CD4-positive, alpha-beta T cell treated with Interleukin-12 subunit alpha and Interleukin-12 subunit beta, for 1 hour (primary cell): ENCODE data around the gene SLC22A4.

Experiments
- DNase-seq: peaks from one replicate; pipeline ENCODE4 v3.0.0-alpha.2; 2020

Gene SLC22A4

DNA sequence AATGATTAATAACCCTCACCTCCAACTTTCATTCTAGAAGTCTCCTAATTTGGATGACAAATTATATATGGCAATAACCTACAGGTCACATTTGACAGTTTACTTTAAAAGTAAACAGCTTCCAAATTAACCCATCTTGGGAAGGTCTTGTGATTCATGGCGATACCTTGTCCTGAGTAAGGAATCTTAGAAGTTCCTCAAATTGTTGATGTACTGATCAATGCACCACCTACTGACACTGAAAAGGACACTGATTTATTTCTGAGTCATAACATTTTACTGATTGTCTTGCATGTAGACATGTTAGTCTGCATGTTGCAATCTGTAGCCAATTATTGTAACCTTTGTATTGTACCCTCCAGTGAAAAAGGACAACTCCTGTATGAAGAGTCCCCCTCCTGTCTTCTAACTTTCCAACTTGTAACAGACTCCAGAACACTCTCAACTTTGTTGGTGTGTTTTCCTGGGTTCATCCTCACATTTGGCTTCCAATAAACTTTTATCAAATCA, 59.3 kb downstream of the SLC22A4 start:
- no peak for DNase-seq

DNA sequence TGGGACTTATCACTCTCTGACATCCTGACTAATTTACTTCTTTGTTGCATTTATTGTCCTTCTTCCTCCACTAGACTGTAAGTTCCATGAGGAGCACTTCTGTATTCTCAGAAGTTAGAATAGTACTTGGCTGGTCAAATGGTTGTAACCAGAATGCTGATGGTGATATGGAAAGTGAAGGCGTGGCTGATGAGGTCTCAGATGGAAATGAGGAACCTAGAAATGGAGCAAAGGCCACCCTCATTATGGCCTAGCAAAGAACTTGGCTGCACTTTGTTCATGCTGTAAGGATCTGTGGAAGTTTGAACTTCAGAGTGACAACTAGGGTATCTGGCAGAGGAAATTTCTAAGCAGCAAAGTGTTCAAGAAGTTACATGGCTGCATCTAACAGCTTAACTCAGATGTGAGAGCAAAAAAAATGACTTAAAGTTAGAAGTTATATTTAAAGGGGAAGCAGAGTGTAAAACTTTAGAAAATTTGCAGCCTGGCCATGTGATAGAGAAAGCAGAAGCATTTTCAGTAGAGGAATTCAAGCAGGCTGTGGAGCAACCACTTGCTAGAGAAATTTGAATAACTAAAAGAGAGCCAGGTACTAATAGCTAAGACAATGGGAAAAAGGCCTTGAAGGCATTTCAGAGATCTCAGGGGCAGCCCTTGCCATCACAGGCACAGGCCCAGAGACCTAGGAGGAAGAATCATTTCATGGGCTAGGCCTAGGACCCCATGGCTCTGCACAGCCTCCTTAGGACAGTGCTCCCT, 60.4 kb downstream of the SLC22A4 start:
- DNase-seq = no peak

DNA sequence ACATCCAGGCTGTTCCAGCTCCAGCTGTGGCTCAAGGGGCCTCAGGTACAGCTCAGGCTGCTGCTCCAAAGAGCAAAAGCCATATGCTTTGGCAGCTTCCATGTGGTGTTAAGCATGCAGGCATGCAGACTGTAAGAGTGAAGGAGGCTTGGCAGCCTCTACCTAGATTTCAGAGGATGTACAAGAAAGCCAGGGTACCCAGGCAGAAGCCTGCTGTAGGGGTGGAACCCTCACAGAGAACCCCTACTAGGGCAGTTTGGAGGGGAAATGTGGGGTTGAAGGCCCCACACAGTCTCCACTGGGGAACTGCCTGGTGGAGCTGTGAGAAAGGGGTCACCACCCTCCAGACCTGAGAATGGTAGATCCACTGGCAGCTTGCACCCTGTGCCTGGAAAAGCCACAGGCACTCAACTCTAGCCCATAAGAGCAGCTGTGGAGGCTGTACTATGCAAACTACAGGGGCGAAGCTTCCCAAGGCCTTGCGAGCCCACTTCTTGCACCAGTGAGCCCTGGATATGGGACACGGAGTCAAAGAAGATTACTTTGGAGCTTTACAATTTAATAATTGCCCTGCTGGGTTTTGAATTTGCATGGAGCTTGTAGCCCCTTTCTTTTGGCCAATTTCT, 61.1 kb downstream of the SLC22A4 start:
- DNase-seq = no peak

DNA sequence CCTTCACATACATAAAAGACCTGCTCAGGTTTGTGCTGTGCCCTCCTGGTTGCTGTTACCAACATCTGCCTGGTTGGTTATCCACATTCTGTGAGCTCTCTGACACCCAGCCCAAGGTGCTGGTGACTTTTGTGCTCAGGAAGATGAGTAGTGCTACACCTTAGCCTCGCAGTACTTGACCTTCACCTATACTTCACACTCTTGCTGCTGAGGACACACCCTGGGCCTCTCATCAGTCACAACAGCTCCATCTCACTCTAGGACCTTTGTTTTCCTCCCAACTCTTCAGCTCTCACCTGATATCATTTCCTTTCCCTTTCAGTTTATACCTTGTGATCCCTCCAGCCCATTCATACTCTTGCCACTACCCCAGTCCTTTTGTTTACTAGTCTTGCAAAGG, 64.6 kb downstream of the SLC22A4 start:
- no peak for DNase-seq

DNA sequence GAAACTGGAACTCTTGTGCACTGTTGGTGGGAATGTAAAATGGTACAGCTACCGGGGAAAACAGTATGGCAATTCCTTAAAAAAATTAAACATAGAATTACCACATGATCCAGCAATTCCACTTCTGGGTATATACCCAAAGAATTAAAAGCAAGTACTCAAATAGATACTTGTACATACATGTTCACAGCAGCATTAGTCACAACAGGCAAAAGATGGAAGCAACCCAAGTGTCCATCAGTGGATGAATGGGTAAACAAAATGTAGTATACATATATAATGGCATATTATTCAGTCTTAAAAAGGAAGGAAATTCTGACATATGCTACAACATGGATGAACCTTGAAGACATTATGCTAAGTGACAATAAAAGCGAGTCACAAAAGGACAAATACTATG, 67.9 kb downstream of the SLC22A4 start:
- DNase-seq = no peak

DNA sequence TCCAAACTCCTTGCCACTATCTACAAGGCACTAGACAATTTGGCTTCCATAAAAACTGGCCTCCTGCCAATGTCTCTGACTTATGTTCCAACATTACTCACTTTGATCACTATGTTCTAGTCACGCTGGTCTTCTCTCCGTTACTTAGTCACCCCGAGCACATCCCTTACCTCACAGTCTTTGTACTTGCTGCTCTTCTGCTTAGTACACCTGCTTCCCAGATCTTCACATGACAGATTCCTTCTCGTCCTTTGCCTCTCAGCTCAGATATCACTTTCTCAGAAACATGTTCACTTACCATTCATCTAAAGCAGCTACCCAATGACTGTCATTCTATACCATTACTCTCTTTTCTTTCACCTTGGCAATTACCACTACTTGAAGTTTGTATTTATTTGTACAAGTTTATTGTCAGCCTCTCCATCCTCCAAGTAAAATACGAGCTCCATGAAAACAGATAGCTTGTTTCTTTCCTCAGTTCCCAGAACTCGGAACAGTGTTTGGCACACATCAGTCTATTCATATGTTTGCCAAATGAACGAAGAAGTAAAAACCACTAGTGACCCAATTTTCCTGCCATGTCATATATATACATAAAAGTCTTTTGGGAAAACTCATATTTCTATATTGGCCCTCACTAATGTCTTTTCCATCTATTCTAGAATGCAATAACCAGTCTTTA, 69.4 kb downstream of the SLC22A4 start:
- DNase-seq = no peak

DNA sequence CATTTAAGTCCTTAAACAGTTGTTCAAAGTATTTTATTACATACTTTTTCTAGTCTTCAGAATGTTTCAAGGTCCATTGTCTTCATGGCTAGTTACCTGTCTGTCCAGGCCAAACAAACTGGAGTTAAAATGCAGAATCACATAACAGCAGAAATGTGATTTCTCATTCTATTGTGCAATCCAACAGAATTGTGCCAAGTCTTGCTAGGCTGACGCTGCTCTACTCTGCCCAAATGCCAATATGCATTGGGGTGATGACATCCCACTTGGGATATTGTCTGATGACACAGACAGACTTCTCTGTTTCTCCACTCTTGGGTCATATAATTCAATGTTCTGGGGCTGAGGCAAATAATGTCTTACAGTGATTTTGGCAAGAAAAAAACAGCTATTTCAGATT, 70.1 kb downstream of the SLC22A4 start:
- DNase-seq = no peak

DNA sequence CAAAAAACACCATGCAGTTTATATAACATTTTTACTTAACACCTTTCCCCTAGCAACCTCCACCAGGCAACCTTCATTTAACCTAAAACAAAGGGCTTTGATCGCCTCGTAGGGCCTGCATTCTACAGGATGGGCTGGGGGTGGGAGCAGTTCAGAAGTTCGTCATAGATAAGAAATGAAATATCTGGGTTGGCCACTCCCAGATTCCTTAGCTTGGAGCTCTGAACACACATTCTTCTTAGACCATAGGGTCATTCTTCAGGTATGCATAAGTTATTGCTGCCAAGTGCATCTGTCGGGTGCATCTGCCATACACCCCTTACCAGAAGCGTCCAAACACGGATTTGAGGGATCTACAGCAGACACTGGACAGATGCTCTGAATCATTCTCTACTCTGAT, 71.0 kb downstream of the SLC22A4 start:
- no peak for DNase-seq

DNA sequence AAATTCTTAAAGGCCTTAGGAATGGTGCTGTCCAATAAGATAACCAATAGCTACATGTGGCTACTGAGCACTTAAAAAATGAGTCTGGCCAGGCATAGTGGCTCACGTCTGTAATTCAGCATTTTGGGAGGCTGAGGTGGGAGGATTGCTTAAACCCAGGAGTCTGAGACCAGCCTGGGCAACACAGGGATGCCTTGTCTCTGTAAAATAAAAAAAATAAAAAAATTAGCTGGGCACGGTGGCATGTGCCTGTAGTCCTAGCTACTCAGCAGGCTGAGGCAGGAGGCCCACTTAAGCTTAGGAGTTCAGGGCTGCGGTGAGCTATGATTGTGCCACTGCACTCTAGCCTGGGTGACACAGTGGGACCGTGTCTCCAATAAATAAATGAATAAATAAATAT, 74.0 kb downstream of the SLC22A4 start:
- no peak for DNase-seq

DNA sequence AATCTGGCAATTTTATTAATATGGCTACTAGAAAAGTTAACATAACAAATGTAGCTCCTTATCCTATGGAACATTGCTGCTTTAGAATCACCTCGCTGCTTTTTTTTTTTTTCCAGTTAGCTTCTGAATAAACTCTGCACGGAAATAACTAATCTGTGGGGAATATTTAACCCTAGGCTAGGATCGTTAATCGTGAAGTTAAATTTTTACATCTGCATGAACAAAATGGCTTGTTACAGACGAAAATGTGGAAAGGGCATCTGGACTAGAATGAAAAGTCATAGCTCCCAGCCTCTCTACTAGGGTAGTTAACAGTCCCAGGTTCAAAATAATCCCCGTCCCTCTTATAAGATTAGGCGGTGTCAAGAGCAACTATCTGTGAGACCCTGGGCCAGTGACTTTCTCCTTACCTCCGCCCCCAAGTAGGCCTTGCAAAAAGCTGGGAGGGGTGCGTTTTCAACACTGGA, 74.8 kb downstream of the SLC22A4 start:
- no peak for DNase-seq

DNA sequence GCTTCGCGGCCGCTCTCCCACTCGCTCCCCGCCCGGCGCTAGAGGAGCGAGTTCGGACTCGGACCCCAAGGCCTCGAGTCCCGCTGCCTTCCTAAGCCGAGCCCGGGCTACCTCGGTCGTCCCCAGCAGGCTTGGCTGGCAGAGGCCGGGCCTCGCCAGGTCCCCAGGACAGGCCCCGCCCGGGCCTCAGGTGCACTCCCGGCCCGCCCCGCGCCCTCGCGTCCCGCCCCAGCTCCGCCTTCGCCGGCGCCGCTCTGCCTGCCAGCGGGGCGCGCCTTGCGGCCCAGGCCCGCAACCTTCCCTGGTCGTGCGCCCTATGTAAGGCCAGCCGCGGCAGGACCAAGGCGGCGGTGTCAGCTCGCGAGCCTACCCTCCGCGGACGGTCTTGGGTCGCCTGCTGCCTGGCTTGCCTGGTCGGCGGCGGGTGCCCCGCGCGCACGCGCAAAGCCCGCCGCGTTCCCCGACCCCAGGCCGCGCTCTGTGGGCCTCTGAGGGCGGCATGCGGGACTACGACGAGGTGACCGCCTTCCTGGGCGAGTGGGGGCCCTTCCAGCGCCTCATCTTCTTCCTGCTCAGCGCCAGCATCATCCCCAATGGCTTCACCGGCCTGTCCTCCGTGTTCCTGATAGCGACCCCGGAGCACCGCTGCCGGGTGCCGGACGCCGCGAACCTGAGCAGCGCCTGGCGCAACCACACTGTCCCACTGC, 75.4 kb downstream of the SLC22A4 start, which contains the start of gene SLC22A5:
Gene SLC22A5 (plus strand): TSS at position 237 of the 707 bp plus-strand sequence. CDS start 263 bp downstream, at position 500.
- DNase-seq = peak; percentile 70

DNA sequence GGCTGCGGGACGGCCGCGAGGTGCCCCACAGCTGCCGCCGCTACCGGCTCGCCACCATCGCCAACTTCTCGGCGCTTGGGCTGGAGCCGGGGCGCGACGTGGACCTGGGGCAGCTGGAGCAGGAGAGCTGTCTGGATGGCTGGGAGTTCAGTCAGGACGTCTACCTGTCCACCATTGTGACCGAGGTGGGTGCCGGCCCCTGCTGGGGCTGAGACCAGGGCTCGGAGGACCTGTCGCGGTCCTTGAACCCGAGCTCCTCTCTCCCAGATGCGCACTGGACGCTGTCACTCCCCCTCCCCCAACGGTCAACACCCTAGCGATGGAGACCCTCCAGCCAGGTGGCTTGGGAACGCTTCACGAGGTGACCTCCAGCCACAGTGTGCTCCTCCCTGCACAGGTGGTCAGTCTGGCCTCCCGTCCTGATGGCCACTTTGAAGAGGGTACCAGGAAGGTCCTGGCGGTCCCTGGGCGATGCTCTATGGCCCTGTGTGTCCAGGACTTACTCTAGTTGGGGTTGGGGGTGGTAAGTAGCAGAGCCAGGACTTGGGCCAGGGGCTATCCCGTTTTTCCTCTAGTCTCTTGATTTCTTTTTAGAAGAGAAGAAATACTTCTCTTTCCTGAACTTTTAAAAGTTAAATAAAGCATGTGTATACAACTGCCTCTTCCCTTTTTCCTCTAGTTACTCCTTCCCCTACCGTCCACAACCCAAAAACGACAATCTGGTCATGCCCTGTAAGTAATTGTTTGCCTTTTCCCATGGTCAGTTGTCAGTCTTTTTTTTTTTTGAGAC, 76.2 kb downstream of the SLC22A4 start:
- no peak for DNase-seq

DNA sequence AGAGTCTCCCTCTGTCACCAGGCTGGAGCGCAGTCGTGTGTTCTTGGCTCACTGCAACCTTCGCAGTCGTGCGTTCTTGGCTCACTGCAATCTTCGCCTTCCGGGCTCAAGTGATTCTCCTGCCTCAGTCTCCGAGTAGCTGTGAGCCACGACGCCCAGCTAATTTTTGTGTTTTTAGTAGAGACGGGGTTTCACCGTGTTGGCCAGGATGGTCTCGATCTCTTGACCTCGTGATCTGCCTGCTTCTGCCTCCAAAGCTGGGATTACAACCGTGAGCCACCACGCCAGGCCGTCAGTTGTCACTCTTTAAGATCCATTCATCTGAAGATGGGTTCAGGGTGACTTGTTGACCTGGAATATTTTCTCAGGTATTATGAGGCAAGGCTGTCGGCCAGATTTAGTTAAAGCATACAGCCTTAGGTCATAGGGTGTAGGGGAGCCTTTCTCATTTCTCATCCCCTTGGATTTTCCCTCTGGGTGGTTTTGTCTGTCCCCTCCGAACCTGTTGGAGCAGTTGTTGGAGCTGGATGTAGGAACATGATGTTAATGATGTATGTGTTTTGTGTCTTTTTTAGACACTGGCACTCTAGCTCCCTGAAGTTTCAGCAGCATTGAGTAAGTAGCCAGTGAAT, 76.9 kb downstream of the SLC22A4 start:
- DNase-seq = no peak

DNA sequence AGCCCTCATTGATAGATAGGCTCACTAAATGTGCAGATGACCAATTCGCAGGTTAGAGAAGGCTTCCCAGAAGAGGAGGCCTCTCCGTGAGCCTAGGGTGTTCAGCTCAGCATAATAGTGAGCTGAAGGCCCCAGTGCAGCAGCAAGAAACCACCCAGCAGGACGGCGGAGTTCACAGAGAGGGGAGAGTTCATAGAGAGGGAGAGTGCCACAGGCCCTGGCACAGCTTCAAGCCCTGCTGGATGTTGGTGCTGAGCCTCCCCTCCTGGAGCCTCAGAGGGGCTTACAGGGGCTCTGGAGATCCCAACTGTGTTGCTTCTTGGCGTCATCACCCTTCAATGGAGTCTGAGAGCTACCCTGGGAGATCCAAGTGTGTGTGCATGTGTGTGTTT, 77.4 kb downstream of the SLC22A4 start:
- no peak for DNase-seq

DNA sequence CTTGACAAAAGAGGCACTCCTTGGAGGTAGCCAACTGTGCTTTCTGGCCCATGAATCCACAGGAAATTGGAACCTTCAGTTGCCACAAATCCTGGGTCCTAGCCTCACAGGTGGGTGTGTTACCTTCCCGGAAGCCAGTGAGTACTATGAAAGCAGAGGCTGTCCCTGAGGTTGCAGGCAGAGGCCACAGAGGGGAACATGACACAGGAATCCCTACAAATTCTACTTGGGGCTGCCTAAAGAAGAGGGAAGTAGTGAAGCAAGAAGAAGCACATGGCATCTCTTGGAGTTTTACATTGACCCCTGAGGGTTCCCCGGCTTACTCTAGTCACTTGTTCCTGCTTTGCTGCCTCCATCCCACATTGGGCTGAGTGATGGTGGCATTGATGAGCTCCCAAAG, 77.9 kb downstream of the SLC22A4 start:
- DNase-seq = no peak

DNA sequence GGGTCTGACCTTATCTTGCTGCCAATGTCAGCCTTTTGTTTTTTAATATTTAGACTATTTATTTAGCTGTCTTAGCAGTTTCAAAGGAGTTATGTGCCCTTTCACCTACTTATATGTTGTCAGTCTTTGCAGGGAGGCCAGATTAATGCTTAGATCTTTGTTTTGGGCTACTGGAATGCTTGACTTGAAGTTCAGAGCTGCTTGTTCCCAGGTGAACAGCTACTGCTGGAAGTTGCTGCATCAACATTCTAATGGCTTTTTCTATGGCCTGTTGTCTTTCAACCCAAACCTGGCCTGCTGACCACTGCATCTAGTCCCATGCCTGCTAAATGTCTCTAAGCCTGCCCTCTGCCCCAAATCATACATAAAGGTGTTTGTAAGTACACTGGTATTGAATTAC, 78.3 kb downstream of the SLC22A4 start:
- DNase-seq = no peak

DNA sequence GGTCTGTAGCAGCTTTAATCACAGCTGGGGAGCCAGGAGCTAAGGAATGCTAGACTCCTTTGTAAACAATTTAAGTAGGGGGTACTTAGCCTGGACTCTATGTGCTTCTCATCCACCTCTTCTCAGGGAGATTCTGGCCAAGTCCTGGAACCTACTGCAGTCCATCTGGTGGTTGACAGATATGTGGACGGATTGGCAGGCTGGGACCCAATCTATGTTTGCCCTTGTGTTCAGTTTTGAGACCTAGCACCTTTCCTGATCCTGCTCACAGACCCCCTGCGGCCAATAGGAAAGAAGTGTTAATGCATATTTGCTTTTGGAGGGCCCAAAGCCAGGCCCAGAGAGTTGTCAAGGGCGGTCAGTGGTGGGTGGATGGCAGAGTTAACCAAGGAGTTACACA, 81.8 kb downstream of the SLC22A4 start:
- DNase-seq = no peak

DNA sequence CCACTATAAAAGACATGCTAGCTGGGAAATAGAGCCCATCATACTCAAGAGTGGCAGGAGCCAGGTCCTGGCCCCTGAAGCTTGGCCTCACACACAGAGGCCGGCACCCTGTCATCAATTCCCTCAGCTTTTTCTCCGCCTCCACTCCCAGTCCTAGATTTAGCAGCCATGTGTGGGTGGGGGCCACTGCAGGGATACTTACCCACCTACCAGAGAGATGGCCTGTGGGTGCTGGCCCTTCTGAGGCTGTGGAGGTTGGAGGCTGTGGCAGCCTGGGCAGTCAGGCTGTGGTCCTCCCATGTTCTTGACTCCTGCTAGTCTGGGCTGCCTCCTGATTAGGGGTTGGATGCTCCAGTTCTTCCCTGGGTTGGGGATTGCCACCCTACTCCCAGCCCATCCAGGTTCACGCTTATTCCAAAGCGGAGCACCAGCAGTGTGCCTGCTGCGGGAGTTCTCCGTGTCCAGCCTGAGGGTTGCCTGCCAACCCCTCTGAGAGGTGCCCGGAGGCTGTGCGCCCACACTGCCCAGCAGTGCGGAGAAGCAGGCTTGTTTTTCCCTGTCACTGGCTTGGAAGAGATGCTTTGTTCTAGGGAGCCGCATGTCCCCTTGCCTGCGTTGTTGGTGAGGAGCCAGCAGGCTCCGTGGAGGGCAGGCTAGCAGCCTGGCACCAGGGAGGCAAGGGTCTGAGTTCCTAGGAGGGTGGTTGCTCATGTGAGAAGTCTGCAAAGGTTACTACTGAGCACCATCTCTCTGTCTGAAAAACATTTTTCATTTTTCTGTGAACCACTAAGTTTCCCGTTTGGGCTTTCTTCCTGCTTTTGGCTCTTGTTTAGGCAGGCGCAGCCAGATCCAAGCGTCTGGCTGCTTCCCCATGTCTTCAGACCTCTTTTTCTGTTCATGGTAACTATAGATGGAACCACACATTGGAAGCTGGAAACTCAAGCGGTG, 82.8 kb downstream of the SLC22A4 start:
- no peak for DNase-seq

DNA sequence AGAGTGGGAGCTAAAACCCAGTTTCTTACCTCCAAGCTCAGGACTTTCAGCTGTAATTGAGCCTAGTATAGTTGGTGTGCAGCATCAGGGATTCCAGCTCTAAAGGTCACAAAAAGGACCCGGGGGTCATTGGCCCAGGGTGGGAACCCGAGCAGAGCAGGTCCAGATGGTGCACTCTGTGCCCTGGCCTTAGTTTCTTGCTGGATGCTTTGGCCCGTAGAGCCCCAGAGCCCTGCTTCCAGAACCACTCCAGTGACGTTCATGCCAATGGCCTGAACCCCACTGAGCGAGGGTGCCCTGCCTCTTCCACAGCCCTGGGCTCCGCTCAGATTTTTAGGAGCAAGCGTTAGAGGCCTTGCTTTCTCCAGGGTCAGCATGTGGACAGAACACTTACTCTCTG, 83.5 kb downstream of the SLC22A4 start:
- DNase-seq = no peak

DNA sequence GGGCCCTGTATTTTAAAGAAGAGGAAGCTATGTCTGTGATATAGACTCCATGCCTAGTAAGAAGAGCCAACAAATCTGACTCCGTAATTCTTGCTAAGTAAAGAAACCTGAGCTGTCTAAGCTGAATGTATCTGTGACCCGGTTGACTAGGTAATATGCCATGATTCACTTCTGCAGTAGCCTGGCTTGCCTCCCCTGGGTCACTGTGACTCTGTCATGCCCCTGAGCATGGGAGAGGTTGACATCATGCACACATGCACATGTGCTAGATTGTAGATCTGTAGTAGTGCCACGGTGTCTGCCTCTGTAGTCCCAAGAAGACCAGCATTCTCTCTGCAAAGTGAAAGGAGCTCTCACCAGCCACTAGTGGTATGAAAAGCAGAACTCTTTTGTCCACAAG, 84.4 kb downstream of the SLC22A4 start:
- DNase-seq = no peak

DNA sequence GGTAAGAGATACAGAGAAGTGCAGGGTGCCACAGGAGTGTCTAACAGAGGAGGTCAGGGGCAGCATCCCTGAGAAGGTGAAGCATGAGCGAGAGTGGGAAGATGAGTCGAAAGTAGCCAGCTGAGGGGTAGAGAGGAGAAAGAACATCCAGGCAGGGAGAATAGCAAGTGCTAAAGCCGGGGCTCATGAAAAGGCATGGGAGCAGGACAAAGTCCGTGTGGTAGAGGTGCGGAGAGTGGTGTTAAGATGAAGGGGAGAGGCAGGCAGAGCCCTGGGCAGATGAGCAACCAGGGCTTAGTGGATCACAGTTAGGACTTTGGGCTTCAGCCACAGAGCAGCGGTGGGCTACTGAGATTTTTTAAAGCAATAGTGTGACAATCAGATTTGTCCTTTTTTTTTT, 85.9 kb downstream of the SLC22A4 start:
- DNase-seq = no peak
